IPS DF 6.9 (cell line): ENCODE measurements around the gene KLHL22.

ENCODE experiments used
- DNase-seq: peaks from one replicate; pipeline ENCODE4 v3.0.0-alpha.2; 2013; ENCODE audit warnings: low read depth, low spot score
- H3K27ac ChIP-seq: one replicate; pipeline ENCODE4 v1.5.1; 2013; ENCODE audit warnings: low read length, control low read depth
- H3K27me3 ChIP-seq: 2 replicates; pipeline ENCODE4 v1.6.1; 2013; ENCODE audit warnings: mild to moderate bottlenecking, low read length; ENCODE audit not compliant: control insufficient read depth, insufficient read depth
- H3K36me3 ChIP-seq: 2 replicates; pipeline ENCODE4 v1.6.1; 2013; ENCODE audit warnings: low read length; ENCODE audit not compliant: control insufficient read depth, insufficient read depth
- H3K4me1 ChIP-seq: 2 replicates; pipeline ENCODE4 v1.6.1; 2013; ENCODE audit warnings: low read length; ENCODE audit not compliant: control insufficient read depth, insufficient read depth
- H3K4me3 ChIP-seq: 2 replicates; pipeline ENCODE4 v1.5.1; 2013; ENCODE audit warnings: mild to moderate bottlenecking, low read length
- H3K9me3 ChIP-seq: 2 replicates; pipeline ENCODE4 v1.6.1; 2013; ENCODE audit warnings: low read length, inconsistent platforms; ENCODE audit not compliant: control insufficient read depth, insufficient read depth
- WGBS: extraction: QIAGEN DNeasy Blood & Tissue Kit; methylation state at CpG from one replicate; pipeline ENCODE4 v1.1.7; 2013; ENCODE audit warnings: mixed read lengths, missing lambda C conversion rate; ENCODE audit not compliant: insufficient read length, insufficient coverage; 5-methylcytosine and 5-hydroxymethylcytosine counted together

KLHL22 gene

DNA sequence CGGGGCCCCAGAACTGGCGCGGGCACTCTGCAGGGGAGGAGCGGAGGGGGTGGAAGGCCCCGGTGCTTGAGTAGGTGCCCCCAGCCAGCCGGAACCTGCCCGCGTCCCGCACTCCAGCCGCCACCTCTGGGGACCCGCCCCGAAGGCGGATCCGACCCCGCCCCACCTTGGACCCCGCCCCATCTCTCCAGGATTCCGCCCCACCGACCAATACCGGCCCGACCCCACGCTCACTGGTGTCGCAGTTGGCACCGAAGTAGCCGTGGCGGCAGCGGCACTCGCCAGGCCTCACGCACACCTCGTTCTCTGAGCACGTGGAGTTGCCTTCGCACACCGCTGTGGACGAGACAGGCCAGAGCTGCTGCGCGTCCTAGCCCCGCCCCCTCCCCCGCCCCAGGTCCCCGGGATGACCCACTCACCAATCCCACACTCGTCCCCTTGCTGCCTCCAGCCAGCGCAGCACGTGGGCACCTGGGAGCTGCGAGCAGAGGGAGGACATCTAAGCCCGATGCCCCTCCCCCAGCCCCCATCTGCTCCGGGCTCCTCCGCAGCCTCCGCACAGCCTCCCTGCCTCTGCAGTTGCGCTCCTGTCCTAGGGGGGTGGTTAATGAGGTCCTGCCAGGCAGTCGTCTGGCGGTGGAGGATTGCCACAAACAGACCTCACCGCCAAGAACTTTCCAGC is 63.9 kb downstream of the KLHL22 start:
- Histone ChIP-seq H3K4me3 (peak overlapping the region; percentile 22; the same call in 1 of the 2 replicates), H3K27ac (no peak overlapping the region), H3K9me3 (no peaks in the 10 kb centered on the region), H3K4me1 (peaks cover 16% of the 10 kb centered on the region), H3K27me3 (peaks cover 10% of the 10 kb centered on the region), H3K36me3 (no peaks in the 10 kb centered on the region; the same call in 1 of the 2 replicates)
- DNase-seq = no peak
- WGBS = no CpG with 5 or more reads among the region's 50 CpGs

DNA sequence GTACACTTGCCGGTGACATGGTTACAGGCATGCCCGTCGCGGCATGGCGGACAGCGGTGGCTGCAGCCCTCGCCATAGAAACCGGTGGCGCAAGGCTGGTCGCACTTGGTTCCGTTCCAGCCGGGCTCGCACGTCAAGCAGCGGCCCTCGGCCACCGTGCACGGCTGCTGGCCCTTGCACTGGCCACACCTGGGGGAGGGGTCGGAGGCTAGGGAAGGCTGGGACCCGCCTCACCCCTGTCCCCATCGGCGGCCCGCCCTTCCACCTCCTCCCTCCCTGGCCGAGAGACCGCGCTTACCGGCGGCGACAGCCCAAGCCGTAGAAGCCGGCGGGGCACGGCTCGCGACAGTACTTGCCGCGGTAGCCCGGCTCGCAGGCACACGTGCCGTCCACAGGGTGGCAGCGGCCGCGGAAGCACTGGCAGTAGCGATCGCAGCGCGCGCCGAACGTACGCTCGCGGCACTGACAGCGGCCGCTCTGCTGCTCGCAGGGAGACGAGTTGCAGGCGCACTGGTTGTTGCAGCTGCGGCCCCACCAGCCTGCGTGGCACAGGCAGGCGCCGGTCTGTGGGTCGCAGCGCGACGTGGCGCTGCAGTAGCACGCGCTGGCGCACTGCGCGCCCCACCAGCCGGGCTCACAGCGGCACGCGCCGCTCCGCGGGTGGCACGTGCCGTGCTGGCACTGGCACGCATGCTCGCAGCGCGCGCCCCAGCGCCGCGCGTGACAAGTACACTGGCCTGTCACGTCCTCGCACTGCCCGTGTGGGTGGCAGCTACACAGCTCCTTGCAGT is 64.7 kb downstream of the KLHL22 start:
- DNase-seq = no peak
- H3K4me3 ChIP-seq = peak overlapping the region; percentile 13; the same call in 1 of the 2 replicates
- no CpG with 5 or more reads among the region's 94 CpGs for WGBS
- H3K4me1 ChIP-seq = peaks cover 16% of the 10 kb centered on the region
- no peaks in the 10 kb centered on the region; the same call in 1 of the 2 replicates for H3K36me3 ChIP-seq
- peaks cover 8% of the 10 kb centered on the region for H3K27me3 ChIP-seq
- no peak overlapping the region for H3K27ac ChIP-seq
- no peaks in the 10 kb centered on the region for H3K9me3 ChIP-seq

DNA sequence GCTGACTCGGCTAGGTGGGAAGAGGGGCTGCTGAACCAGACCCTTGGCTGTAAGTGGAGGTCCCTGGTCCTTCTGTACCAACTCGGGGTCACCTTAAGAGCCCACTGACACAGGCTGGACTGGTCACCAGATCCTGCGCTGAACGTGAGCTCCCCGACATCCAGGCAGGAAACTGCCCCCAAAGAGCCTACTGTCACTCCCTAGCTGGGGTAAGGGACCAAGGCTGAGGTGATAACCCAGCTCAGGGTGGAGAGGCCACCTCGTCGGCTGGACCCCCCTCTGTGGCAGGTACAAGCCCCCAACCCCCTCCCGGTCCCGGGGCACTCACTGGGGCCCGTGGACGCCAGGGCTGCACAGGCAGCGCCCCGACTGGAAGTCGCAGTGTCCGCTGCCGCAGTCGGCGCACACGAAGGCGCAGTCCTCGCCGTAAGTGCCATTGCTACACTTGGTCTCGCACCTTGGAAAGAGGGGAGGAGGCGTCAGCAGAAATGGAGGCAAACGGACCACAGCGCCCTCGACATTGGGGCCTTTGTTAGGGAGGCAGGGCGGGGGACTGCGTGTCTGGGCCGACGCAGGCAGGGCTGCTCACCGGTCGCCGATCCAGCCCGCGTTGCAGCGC is 65.4 kb downstream of the KLHL22 start:
- WGBS = no CpG with 5 or more reads among the region's 37 CpGs
- DNase-seq = no peak
- H3K27me3 ChIP-seq = peaks cover 2% of the 10 kb centered on the region; the same call in 1 of the 2 replicates
- no peaks in the 10 kb centered on the region; the same call in 1 of the 2 replicates for H3K36me3 ChIP-seq
- no peaks in the 10 kb centered on the region for H3K9me3 ChIP-seq
- no peak overlapping the region for H3K27ac ChIP-seq
- H3K4me3 ChIP-seq = peak overlapping the region; percentile 7; the same call in 1 of the 2 replicates
- H3K4me1 ChIP-seq = peaks cover 16% of the 10 kb centered on the region

DNA sequence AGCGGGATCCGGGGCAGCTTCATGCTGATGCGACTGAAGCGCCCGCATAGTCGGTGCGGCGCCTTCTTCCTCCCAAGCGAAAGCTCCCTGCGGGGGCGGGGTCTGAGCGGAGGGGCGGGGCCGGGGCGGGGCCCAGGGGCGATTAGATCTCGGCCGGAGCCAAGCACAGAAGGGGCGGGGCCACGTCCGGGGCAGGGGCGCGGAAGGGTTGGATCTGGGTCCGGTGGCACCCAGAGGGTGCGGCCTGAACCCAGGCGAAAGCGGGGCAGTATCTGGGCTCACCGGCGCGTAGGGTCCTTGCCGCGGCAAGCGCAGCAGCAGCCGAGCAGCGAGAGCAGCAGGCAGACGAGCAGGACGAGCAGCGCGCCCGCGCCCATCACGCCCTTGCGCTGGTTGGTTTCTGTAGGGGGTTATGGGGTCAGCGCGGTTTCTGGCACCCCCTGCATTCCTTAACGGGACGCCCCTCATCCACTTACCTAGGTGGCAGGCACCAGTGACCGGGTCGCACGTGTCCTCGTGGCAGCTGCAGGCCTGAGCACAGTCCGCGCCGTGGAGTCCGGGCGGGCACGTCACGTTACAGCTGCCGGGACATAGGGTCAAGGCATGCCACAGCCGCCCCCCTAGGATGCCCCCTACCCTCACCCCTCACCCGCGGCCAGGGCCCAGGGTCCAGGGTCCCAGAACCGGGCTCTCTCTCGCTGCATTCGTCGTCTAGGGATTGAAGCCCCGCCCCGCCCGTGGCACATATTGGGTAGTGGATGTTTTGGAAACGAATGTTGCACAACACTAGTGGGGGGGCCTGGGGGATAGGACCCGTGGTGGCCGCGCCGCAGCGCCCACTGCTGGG is 66.1 kb downstream of the KLHL22 start:
- no peaks in the 10 kb centered on the region for H3K9me3 ChIP-seq
- peaks cover 2% of the 10 kb centered on the region; the same call in 1 of the 2 replicates for H3K27me3 ChIP-seq
- H3K4me3 ChIP-seq = no peak overlapping the region
- H3K36me3 ChIP-seq = no peaks in the 10 kb centered on the region; the same call in 1 of the 2 replicates
- no CpG with 5 or more reads among the region's 75 CpGs for WGBS
- no peak overlapping the region for H3K27ac ChIP-seq
- DNase-seq = no peak
- H3K4me1 ChIP-seq = peaks cover 16% of the 10 kb centered on the region

DNA sequence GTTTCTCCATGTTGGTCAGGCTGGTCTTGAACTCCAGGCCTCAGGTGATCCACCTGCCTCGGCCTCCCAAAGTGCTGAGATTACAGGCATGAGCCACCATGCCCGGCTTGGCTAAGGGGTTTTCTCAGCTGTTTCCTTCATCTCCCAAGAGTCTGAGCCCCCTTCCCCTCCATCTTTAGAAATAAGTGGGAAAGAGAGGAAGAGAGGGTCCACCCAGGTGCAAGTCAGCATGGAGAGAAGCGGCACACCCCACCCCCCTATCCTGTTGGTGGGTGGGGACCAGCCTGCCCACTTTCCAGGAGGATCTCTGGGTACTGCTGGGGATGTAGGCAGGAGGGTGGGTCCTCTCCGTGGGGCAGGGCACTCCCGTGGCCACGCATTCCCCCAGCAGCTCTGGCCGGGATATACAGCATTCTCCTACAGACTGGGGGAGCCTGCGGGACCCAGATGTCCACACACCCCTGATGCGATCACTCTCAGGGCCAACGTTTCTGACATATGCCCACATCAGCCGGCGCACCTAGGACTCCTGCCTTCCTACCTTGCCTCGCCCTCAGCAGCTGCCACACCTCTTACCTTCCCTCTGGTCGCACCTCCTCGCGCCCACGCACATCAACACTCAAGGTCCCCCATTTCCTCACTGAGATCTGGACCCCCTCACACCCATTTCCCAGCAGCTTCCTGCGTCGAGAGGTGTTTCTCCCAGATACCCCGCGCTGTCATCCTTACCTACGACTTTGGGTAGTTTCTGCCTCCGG is 66.9 kb downstream of the KLHL22 start:
- Histone ChIP-seq H3K4me3 (no peak overlapping the region), H3K27me3 (peaks cover 2% of the 10 kb centered on the region; the same call in 1 of the 2 replicates), H3K36me3 (no peaks in the 10 kb centered on the region; the same call in 1 of the 2 replicates), H3K4me1 (peaks cover 16% of the 10 kb centered on the region), H3K27ac (no peak overlapping the region), H3K9me3 (no peaks in the 10 kb centered on the region)
- no CpG with 5 or more reads among the region's 23 CpGs for WGBS
- no peak for DNase-seq

DNA sequence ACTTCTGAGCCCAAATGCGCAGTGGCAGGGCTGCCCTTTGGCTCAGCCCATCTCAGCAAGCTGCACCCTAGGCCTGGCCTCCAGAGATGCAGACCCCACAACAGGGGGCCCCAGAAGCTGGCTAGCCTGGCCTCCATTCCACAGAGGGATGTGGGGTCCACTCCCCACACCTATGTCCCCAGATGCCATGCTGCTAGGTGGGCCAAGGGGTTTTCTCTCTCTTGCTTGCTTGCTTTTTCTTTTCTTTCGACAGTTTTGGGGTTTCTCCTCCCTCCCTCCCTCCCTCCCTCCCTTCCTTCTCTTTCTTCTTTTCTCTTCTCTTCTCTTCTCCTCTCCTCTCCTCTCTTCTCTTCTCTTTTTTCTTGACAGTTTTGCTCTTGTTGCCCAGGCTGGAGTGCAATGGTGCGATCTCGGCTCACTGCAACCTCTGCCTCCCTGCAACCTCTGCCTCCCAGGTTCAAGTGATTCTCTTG is 67.6 kb downstream of the KLHL22 start:
- Histone ChIP-seq H3K27me3 (peaks cover 2% of the 10 kb centered on the region; the same call in 1 of the 2 replicates), H3K4me1 (peaks cover 16% of the 10 kb centered on the region), H3K9me3 (no peaks in the 10 kb centered on the region), H3K27ac (no peak overlapping the region), H3K4me3 (no peak overlapping the region), H3K36me3 (no peaks in the 10 kb centered on the region; the same call in 1 of the 2 replicates)
- WGBS = no CpG with 5 or more reads among the region's 4 CpGs
- no peak for DNase-seq

DNA sequence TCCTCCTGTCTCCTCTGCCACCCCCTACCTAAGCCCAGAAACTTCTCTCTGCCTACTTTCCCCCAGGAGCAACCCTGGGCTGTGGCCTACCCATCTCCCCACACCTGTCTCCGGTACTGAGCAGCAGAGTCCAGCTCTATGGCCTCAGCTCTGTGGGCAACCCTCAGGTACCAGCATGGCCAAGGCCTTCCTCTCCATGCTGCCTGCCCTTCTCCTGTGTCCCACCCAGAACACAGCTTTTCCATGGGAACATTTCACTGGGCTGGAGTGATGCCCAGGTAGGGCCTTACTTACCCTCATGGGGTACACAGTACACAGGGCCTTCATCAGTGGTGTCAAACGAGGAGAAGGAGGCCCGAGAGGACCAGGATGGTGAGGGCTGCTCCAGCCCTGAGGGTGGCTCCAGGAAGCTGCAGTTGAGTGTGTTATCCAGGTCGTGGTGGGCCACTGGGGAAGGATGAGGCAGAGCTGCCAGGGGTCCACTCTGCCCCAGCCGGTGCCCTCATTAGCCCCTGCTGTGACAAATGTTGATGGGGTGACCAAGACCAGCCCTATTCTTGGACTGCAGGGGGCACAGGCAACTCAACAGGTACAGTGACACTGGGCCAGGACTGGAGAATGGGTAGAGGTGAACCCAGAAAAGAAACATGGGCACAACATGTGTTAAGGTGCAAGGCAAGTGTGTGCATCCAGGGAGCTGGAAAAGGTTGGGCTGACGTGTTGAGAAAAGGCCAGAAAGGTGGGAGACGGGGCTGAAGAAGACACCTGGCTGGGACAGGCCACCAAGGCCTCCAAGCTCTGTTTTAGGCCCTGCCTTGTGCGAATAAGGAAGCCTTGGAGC is 68.3 kb downstream of the KLHL22 start:
- H3K4me1 ChIP-seq = peaks cover 16% of the 10 kb centered on the region
- no peaks in the 10 kb centered on the region for H3K9me3 ChIP-seq
- peaks cover 2% of the 10 kb centered on the region; the same call in 1 of the 2 replicates for H3K27me3 ChIP-seq
- H3K36me3 ChIP-seq = no peaks in the 10 kb centered on the region; the same call in 1 of the 2 replicates
- no CpG with 5 or more reads among the region's 8 CpGs for WGBS
- no peak overlapping the region for H3K27ac ChIP-seq
- DNase-seq = no peak
- H3K4me3 ChIP-seq = no peak overlapping the region

DNA sequence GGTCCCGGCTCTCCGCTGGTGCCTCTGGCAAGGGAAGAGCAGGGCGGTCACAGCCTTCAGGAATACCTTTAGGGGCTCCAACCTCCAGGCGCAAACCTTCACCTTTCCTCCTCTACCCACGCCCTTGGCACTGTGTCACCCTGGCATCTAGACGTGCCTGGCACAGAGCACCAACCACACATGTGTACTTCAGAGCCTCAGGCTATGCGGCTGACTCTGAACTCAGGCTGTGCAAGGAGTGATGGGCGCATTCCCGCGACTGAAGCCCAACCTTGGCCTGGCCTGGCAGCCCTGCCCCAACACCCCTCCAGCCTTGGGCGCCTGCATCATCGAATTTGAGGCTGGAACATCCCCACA is 69.4 kb downstream of the KLHL22 start:
- 0 out of 2 replicates have a peak overlapping the region, but pooled peaks have one; percentile 3 for H3K4me3 ChIP-seq
- no peaks in the 10 kb centered on the region for H3K9me3 ChIP-seq
- H3K36me3 ChIP-seq = no peaks in the 10 kb centered on the region; the same call in 1 of the 2 replicates
- H3K27me3 ChIP-seq = peaks cover 2% of the 10 kb centered on the region; the same call in 1 of the 2 replicates
- WGBS = no CpG with 5 or more reads among the region's 12 CpGs
- peaks cover 13% of the 10 kb centered on the region for H3K4me1 ChIP-seq
- DNase-seq = no peak
- no peak overlapping the region for H3K27ac ChIP-seq
